ENCODE results near the gene TSKU. TPM values are rescaled to one million over a fixed set of nuclear protein-coding genes. Genes with fewer than 3 reads are reported as not detected.
"Not testable (repeated sequence)": the region's sequence is repeated elsewhere in the genome, so short reads cannot be mapped to it uniquely, and the experiment has no call there.

Gene TSKU
- total RNA-seq, 2 donors from 2014 or later, result 3.2 to 45.6 TPM

- peaks cover 17% of the 10 kb centered on the region for H3K4me1 Mint-ChIP-seq
- no peak overlapping the region for H3K27ac Mint-ChIP-seq
- H3K9me3 Mint-ChIP-seq, result no peaks in the 10 kb centered on the region
- H3K4me3 Mint-ChIP-seq, result peak overlapping the region; percentile 95
- peaks cover 25% of the 10 kb centered on the region for H3K27me3 Mint-ChIP-seq
- H3K36me3 Mint-ChIP-seq (ENCODE audit: low read depth), result peaks cover 25% of the 10 kb centered on the region
- ATAC-seq (replicated peaks), result no peak
These were observed 2.9 kb downstream of the TSKU start for GRCh38 chr11:76786016-76786415.

DNA sequence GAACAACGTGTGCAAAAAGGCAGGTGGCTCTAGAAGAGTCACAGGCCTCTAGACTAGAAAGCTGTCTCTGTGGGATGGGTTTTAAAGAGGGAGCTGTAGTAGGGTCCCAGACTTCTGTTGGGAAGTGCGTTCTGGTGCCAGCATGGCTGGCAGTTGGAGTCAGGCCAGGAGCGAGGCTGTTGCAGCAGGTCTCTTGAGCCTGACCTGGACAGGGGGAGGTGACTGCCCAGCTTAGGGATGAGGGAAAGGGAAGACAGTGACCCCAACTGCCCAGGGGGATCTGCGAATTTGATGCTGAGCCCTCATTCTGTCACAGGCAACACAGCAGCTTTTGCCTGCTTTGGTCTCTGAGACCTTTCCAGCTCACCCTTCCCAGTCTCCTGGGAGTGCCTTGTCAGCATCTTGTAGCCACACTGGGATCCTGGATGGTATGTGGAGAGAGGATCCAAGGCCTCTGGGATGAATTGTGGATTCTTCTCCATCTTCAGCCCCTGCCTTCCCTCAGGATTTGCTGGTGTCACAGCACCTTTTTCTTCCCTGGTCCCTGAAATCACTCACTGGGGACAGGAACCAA is 3.4 kb downstream of the TSKU start:
- peaks cover 17% of the 10 kb centered on the region for H3K4me1 Mint-ChIP-seq
- ATAC-seq (replicated peaks), result no peak
- peaks cover 25% of the 10 kb centered on the region for H3K36me3 Mint-ChIP-seq (ENCODE audit: low read depth)
- H3K27ac Mint-ChIP-seq, result no peak overlapping the region
- peak overlapping the region; percentile 95 for H3K4me3 Mint-ChIP-seq
- peaks cover 22% of the 10 kb centered on the region for H3K27me3 Mint-ChIP-seq
- no peaks in the 10 kb centered on the region for H3K9me3 Mint-ChIP-seq

DNA sequence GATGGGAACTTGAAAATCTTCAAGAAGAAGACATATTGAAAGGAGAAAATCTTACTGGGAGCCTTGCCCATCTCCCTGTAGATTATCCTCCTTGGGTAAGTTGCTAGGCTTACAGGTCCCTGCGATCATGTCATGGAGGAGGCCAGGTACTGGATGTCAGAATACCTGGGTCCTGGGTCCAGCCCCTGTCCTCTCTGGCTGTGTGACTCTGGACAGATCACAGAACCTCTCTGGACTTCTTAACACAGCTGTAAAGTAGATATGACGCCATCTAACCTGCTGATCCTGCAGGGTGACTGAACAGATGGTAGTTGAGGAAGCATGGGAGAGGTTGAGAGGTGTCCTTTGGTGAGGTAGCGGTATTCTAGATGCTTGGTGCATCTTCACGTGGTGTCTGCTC is 4.1 kb downstream of the TSKU start:
- ATAC-seq (replicated peaks), result no peak
- Mint-ChIP-seq H3K9me3 (no peaks in the 10 kb centered on the region), H3K27me3 (peaks cover 22% of the 10 kb centered on the region), H3K4me1 (peaks cover 17% of the 10 kb centered on the region), H3K36me3 (ENCODE audit: low read depth) (peaks cover 25% of the 10 kb centered on the region), H3K4me3 (no peak overlapping the region), H3K27ac (no peak overlapping the region)

DNA sequence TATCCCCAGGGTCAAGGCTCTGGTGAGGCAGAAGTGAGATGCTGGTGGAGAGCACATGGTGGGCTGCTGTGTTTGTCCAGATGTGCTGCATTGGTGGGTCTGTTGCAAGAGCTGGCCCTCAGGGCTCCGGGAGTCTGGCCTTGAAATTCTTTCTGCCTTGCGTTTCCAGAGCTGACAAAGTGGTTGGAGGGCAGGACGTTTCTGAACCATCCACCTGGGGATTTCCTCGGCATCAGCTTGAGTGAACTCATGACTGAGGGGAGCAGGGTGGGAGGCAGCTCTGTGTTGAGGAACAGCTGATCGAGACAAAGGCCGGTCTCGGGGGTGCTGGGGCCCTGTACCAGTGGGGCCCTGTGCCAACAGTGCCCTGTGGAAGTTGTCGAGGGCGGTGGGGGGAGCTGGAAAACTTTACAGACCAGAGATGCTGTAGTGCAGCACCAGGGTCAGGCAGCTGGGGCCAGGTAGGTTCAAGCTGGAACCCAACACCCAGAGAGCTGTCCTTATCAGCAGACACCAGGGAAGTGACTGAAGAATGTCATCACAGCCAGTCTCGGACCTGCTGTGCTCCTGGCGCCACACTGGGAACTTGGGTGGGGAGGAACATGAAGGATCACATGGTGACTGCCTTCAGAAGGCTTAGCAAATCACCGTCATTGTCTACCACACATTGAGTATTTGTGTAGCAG is 4.9 kb downstream of the TSKU start:
- Mint-ChIP-seq H3K4me3 (no peak overlapping the region), H3K36me3 (ENCODE audit: low read depth) (peaks cover 18% of the 10 kb centered on the region)

GRCh38 chr11:76788661-76789442 is 5.7 kb downstream of the TSKU start:
- ATAC-seq (replicated peaks), result no peak
- Mint-ChIP-seq H3K27ac (no peak overlapping the region), H3K27me3 (peaks cover 15% of the 10 kb centered on the region), H3K9me3 (no peaks in the 10 kb centered on the region), H3K36me3 (ENCODE audit: low read depth) (peaks cover 18% of the 10 kb centered on the region), H3K4me1 (peaks cover 11% of the 10 kb centered on the region), H3K4me3 (no peak overlapping the region)

More for the DNA sequence above, 4.9 kb downstream of the TSKU start:
- Mint-ChIP-seq H3K4me1 (peaks cover 11% of the 10 kb centered on the region), H3K9me3 (no peaks in the 10 kb centered on the region), H3K27me3 (peaks cover 15% of the 10 kb centered on the region), H3K27ac (no peak overlapping the region)
- no peak for ATAC-seq (replicated peaks)

DNA sequence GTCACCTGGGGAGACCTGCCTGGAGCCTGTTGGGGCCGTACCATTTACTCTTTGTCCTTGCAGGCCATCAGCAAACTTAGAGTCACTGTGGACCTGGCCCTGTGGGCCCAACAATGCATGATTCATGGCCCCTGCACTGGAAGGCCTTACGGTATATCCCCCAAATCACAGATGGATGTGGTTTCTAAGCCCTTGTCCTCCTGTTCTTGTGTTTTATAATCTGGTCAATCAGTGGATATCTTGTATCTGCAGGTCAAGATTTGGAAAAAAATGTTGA is 6.2 kb downstream of the TSKU start:
- H3K27ac Mint-ChIP-seq, result no peak overlapping the region
- ATAC-seq (replicated peaks), result no peak

DNA sequence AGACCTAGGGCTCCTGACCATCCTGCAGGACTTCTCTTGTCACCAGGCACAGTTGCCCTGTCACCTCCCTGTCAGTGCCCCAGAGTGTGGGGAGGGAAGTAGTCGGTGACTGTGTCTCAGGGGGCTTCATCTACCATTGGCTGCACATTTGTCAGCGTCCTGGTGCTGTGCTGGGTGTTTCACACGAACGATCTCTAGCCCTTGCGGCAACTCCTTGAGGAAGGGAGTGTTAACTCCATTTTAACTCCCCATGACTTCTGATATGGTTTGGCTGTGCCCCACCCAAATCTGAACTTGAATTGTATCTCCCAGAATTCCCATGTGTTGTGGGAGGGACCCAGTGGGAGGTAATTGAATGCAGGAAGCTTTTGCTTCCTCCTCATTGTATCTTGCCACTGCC is 7.1 kb downstream of the TSKU start:
- H3K27ac Mint-ChIP-seq, result no peak overlapping the region
- H3K9me3 Mint-ChIP-seq, result no peaks in the 10 kb centered on the region
- no peak for ATAC-seq (replicated peaks)
- peaks cover 9% of the 10 kb centered on the region for H3K27me3 Mint-ChIP-seq
- peaks cover 8% of the 10 kb centered on the region for H3K4me1 Mint-ChIP-seq
- H3K36me3 Mint-ChIP-seq (ENCODE audit: low read depth), result peaks cover 10% of the 10 kb centered on the region
- H3K4me3 Mint-ChIP-seq, result no peak overlapping the region

More for the DNA sequence above, 6.2 kb downstream of the TSKU start:
- H3K4me1 Mint-ChIP-seq, result peaks cover 11% of the 10 kb centered on the region
- H3K27me3 Mint-ChIP-seq, result peaks cover 15% of the 10 kb centered on the region
- H3K36me3 Mint-ChIP-seq (ENCODE audit: low read depth), result peaks cover 18% of the 10 kb centered on the region
- no peaks in the 10 kb centered on the region for H3K9me3 Mint-ChIP-seq
- no peak overlapping the region for H3K4me3 Mint-ChIP-seq

DNA sequence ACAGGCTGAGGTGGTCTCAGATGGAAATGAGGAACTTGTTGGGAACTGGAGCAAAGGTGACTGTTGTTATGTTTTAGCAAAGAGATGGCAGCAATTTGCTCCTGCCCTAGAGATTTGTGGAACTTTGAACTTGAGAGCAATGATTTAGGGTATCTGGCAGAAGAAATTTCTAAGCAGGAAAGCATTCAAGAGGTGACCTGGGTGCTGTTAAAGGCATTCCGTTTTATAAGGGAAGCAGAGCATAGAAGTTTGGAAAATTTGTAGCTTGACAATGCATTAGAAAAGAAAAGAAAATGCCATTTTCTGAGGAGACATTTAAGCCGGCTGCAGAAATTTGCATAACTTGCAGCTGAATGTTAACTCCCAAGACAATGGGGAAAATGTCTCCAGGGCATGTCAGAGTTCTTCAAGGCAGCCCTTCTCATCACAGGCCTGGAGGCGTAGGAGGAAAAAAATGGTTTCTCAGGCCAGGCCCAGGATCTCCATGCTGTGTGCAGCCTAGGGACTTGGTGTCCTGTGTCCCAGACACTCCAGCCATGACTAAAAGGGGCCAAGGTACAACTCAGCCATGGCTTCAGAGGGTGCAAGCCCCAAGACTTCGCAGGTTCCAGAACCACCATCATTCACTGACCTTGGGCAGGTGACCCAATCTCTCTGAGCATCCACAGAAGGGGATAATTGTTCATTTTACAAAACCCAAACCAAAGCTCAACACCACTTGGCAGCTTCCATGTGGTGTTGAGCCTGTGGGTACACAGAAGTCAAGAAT is 8.0 kb downstream of the TSKU start:
- H3K4me1 Mint-ChIP-seq; H3K4me3 Mint-ChIP-seq; H3K27ac Mint-ChIP-seq; ATAC-seq (replicated peaks); H3K27me3 Mint-ChIP-seq; H3K9me3 Mint-ChIP-seq: not testable (repeated sequence)
- peaks cover 10% of the 10 kb centered on the region for H3K36me3 Mint-ChIP-seq (ENCODE audit: low read depth)

DNA sequence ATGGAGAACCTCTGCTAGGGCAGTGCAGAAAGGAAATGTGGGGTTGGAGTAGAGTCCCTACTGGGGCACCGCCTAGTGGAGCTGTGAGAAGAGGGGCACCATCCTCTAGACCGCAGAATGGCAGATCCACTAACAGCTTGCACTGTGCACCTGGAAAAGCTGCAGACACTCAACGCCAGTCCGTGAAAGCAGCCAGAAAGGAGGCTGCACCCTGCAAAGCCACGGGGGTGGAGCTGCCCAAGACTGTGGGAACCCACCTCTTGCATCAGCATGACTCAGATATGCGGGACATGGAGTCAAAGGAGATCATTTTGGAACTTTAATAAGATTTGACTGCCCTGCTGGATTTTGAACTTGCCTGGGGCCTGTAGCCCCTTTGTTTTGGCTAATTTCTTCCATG is 8.7 kb downstream of the TSKU start:
- ATAC-seq (replicated peaks), result peak; percentile 47
- Mint-ChIP-seq H3K27ac (no peak overlapping the region), H3K4me1 (no peaks in the 10 kb centered on the region), H3K4me3 (peak overlapping the region; percentile 28), H3K9me3 (no peaks in the 10 kb centered on the region), H3K27me3 (no peaks in the 10 kb centered on the region), H3K36me3 (ENCODE audit: low read depth) (peaks cover 12% of the 10 kb centered on the region)

- H3K27me3 Mint-ChIP-seq, result no peaks in the 10 kb centered on the region
- H3K27ac Mint-ChIP-seq, result no peak overlapping the region
- no peak for ATAC-seq (replicated peaks)
- H3K4me1 Mint-ChIP-seq, result no peaks in the 10 kb centered on the region
- H3K36me3 Mint-ChIP-seq (ENCODE audit: low read depth), result peaks cover 12% of the 10 kb centered on the region
- no peaks in the 10 kb centered on the region for H3K9me3 Mint-ChIP-seq
- H3K4me3 Mint-ChIP-seq, result no peak overlapping the region
These were observed 9.5 kb downstream of the TSKU start for GRCh38 chr11:76792505-76793264.

GRCh38 chr11:76793391-76794291 is 10.5 kb downstream of the TSKU start:
- Mint-ChIP-seq H3K27ac (no peak overlapping the region), H3K9me3 (no peaks in the 10 kb centered on the region), H3K4me3 (no peak overlapping the region), H3K4me1 (no peaks in the 10 kb centered on the region), H3K36me3 (ENCODE audit: low read depth) (peaks cover 12% of the 10 kb centered on the region), H3K27me3 (no peaks in the 10 kb centered on the region)
- ATAC-seq (replicated peaks), result no peak

DNA sequence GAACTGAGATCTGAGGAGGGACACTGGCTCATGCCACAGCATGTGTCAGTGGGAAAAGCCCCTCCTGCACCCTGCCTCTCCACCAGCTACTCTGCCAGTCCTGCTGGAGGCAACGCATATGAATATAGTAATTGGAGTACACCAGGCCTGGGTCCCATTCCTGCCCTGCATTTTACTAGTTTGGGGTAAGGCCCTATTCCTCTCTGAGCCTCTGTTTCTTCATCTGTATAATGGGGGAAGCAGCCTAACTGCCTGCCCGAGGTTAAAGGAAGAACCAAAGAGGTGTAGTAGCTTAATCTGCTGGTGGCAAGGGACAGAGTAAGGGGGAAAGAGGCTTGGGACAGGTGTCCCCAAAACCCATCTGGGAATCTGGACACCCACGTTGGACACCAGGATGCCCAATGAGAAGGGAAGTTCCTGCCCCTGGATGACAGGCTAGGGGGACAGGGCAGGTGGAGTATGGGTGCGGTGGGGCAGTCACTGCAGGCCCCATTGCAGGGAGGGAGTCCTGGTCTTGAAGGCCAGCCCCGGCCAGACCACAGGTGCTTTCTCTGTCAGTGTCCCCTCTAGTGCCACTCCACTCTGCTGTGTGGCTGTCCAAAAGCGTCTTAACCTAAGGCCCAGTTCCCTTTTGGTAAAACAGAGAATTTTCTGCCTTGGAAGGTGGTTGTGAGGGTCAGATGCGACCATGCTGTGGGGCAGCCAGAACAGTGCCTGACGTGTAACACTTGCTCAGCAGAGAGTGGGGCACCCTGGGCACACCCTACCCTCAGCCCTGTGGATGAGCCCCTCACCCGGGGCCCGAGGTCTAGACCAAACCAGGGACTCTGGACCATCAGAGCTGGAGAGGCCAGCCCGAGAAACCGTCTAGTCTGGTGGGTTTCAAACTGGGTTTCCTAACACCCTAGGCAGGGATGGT is 11.5 kb downstream of the TSKU start:
- Mint-ChIP-seq H3K4me1 (no peaks in the 10 kb centered on the region), H3K4me3 (no peak overlapping the region), H3K27ac (no peak overlapping the region), H3K36me3 (ENCODE audit: low read depth) (peaks cover 12% of the 10 kb centered on the region), H3K27me3 (no peaks in the 10 kb centered on the region), H3K9me3 (no peaks in the 10 kb centered on the region)
- ATAC-seq (replicated peaks), result no peak
